SW480 (cell line): ENCODE data around the gene PDZD2.
"Not testable (repeated sequence)": the region's sequence is repeated elsewhere in the genome, so short reads cannot be mapped to it uniquely, and the experiment has no call there.

ENCODE experiments used
- DNase-seq: peaks from one replicate; pipeline ENCODE4 v3.0.0-alpha.2; 2016; ENCODE audit warnings: low spot score

The PDZD2 gene

GRCh38 chr5:31934156-31934555 lies 295.2 kb downstream of the PDZD2 start:
- DNase-seq: no peak

- peak; percentile 62 for DNase-seq
Measured at GRCh38 chr5:31935496-31936369, 296.8 kb downstream of the PDZD2 start.

- no peak for DNase-seq
Measured at GRCh38 chr5:31936683-31937082, 297.8 kb downstream of the PDZD2 start.

- peak; percentile 33 for DNase-seq
Measured at GRCh38 chr5:31937226-31937625, 298.3 kb downstream of the PDZD2 start.

- no peak for DNase-seq
Measured at GRCh38 chr5:31937703-31938102, 298.8 kb downstream of the PDZD2 start.

GRCh38 chr5:31939151-31939550 lies 300.2 kb downstream of the PDZD2 start:
- no peak for DNase-seq

- DNase-seq: no peak
Measured at GRCh38 chr5:31941151-31941755, 302.3 kb downstream of the PDZD2 start.

- no peak for DNase-seq
Measured at GRCh38 chr5:31942546-31942945, 303.6 kb downstream of the PDZD2 start.

GRCh38 chr5:31944684-31945445 lies 305.9 kb downstream of the PDZD2 start:
- DNase-seq: peak; percentile 31

- peak; percentile 44 for DNase-seq
Measured at GRCh38 chr5:31948006-31948405, 309.1 kb downstream of the PDZD2 start.

- no peak for DNase-seq
Measured at GRCh38 chr5:31952067-31952466, 313.1 kb downstream of the PDZD2 start.

- DNase-seq: no peak
Measured at GRCh38 chr5:31954091-31954490, 315.2 kb downstream of the PDZD2 start.

GRCh38 chr5:31957151-31957550 lies 318.2 kb downstream of the PDZD2 start:
- DNase-seq: no peak

- no peak for DNase-seq
Measured at GRCh38 chr5:31962351-31962751, 323.4 kb downstream of the PDZD2 start.

GRCh38 chr5:31962871-31963307 lies 324.0 kb downstream of the PDZD2 start:
- peak; percentile 85 for DNase-seq

- peak; percentile 26 for DNase-seq
Measured at GRCh38 chr5:31963358-31964006, 324.6 kb downstream of the PDZD2 start.

- no peak for DNase-seq
Measured at GRCh38 chr5:31964007-31964360, 325.1 kb downstream of the PDZD2 start.

GRCh38 chr5:31965227-31965626 lies 326.3 kb downstream of the PDZD2 start:
- no peak for DNase-seq

GRCh38 chr5:31966936-31967335 lies 328.0 kb downstream of the PDZD2 start:
- no peak for DNase-seq

GRCh38 chr5:31967461-31967860 lies 328.5 kb downstream of the PDZD2 start:
- DNase-seq: no peak

- DNase-seq: no peak
Measured at GRCh38 chr5:31972558-31972957, 333.6 kb downstream of the PDZD2 start.

- DNase-seq: not testable (repeated sequence)
Measured at GRCh38 chr5:31975189-31975612, 336.3 kb downstream of the PDZD2 start.
